BLaER1 treated with 17β-estradiol and CSF1 and Interleukin-3, amounts not matched to agents 10 nM and 100 nM (cell line): ENCODE data around the gene ZNF469.

Source experiments
- H3K27ac ChIP-seq, 11 experiments: shearing (Covaris generic); formaldehyde crosslinking; 2 replicates each; pipeline ENCODE4 v1.8.1; 2022
- H3K27me3 ChIP-seq, 11 experiments: shearing (Covaris generic); formaldehyde crosslinking; 2 replicates each; pipeline ENCODE4 v1.8.1; 2022
- H3K36me3 ChIP-seq, 11 experiments: shearing (Covaris generic); formaldehyde crosslinking; 2 replicates each; pipeline ENCODE4 v1.8.1; 2022
- H3K4me1 ChIP-seq, 10 experiments: shearing (Covaris generic); formaldehyde crosslinking; 2 replicates each; pipeline ENCODE4 v1.8.1; 2022
- H3K4me2 ChIP-seq, 11 experiments: shearing (Covaris generic); formaldehyde crosslinking; 2 replicates each; pipeline ENCODE4 v1.8.1; 2022
- H3K4me3 ChIP-seq, 10 experiments: shearing (Covaris generic); formaldehyde crosslinking; 2 replicates each; pipeline ENCODE4 v1.8.1; 2022
- H3K9ac ChIP-seq, 11 experiments: shearing (Covaris generic); formaldehyde crosslinking; 2 replicates each; pipeline ENCODE4 v1.8.1; 2022
- H3K9me3 ChIP-seq, 11 experiments: shearing (Covaris generic); formaldehyde crosslinking; replicated peaks in 1 of 11; 2 replicates each; pipeline ENCODE4 v1.8.1; 2022
- H4K20me1 ChIP-seq, 11 experiments: shearing (Covaris generic); formaldehyde crosslinking; 2 replicates each; pipeline ENCODE4 v1.8.1; 2022
- Cebpa-rat ChIP-seq, 11 experiments: shearing (Covaris generic); IDR thresholded peaks; 2 replicates each; pipeline ENCODE4 v1.8.1; 2022

The ZNF469 gene

DNA sequence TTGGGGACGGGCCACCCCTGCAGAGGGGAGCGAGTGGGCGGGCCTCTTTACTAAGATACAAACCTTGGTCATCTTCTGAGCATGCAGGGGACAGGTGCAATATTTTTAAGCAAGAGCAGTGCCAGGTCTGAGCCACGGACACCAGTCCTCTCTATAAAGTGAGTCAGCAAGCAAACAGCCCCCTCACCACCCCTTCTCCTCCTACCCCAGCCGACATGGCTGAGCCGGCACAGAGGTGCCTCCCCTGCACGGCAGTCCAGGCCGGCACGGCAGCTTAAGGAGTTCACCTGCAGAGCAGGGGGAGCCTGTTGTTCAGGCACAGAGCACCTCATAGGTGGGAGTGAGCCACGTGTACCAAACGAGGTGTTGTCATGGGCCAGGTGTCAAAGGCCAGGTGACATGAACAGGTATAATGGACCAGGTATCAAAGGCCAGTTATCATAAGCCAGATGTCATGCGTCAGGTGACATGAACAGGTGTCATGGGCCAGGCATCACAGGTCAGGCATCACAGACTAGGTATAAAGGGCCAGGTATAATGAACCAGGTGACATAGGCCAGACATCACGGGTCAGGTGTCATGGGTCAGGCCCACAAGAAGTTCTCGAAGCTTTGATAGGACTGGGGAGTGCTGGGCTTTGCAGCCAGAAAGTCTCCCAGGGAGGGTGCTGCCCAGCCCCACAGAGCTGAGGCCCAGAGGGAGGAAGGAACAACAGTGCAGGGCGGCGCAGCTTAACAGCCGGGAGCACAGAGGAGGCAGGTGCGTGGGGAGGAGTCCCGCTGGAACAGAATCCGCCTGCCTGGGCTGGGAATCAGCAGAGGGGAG, 42.6 kb upstream of the ZNF469 start:
- peak overlapping the region in 1 of 11 experiments; percentile 25; a peak in 2 of 22 replicates for H3K4me2 ChIP-seq
- no peak overlapping the region for H3K9ac ChIP-seq
- TF ChIP-seq Cebpa-rat (IDR thresholded peaks at IDR 0.05) = no peak
- H3K4me3 ChIP-seq = no peak overlapping the region
- no peaks in the 10 kb centered on the region for H3K36me3 ChIP-seq
- no peaks in the 10 kb centered on the region for H3K27me3 ChIP-seq
- peaks cover 0 to 7% (median 0%) of the 10 kb centered on the region in 10 experiments; a peak in 4 of 20 replicates for H3K4me1 ChIP-seq
- H3K27ac ChIP-seq = no peak overlapping the region
- H4K20me1 ChIP-seq = 0 out of 22 replicates have a peak, but pooled peaks cover 0 to 6% (median 0%) of the 10 kb centered on the region in 11 experiments
- H3K9me3 ChIP-seq = peaks cover 0 to 16% (median 6%) of the 10 kb centered on the region in 11 experiments; a peak in 9 of 22 replicates

DNA sequence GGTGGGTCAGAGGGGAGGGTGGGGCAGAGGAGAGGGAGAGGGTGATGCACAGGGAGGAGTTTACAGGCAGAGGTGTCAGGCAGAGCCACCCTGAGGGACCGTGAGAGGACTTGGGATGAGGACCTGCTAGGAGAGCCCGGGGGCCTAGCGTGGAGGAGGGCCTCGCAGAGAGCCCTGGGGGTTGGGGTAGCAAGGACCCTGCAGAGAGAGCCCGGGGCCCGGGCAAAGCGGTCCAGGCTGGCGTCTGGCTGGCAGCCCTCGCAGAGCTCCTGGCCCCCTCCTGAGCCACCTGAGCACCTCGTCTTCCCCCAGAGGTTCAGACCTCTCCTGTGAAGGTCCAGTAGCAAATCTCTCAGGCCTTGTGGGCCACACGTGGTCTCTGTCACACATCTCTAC, 42.0 kb upstream of the ZNF469 start:
- Histone ChIP-seq H3K36me3 (no peaks in the 10 kb centered on the region), H3K9ac (no peak overlapping the region), H3K4me3 (no peak overlapping the region), H3K4me1 (peaks cover 0 to 7% (median 0%) of the 10 kb centered on the region in 10 experiments; a peak in 4 of 20 replicates), H3K9me3 (peaks cover 0 to 16% (median 6%) of the 10 kb centered on the region in 11 experiments; a peak in 9 of 22 replicates), H4K20me1 (0 out of 22 replicates have a peak, but pooled peaks cover 0 to 6% (median 0%) of the 10 kb centered on the region in 11 experiments), H3K27me3 (no peaks in the 10 kb centered on the region), H3K4me2 (no peak overlapping the region; a peak in 2 of 22 replicates), H3K27ac (no peak overlapping the region)
- TF ChIP-seq Cebpa-rat (IDR thresholded peaks at IDR 0.05) = no peak

DNA sequence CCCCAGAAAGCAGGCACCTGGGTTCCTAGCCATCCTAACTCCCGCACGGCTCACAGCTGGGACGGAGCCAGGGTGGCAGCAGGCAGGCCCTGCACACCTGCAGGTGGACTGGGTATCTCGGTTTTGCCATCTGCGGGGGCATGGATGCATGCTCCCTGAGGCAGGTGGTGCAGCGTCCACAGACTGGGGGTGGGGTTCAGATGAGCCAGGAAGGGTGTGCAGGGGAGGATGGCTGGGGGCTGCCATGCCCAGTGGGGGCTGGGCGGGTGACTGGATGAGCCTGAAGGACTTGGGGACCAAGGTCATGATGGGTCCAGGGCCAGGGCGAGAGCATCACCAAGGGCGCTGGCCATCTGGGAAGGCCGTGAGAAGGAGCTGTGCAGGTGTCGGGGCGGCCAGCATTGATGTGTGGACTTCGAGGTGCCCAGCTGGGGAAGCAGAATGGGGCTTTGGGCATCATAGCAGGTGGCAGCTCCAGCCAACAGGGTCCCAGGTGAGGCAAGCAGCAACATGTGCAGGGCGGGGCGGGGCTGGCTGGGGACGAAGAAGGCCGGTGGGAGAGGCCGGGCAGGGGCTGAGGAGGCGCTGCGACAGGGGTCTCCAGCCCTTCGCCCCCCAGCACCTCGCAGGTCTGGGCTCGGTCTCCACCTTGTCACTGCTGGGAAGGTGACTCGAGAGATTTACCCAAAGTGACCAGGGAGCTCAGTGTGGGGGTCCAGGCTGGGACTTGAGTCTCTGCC, 41.0 kb upstream of the ZNF469 start:
- Histone ChIP-seq H3K4me3 (no peak overlapping the region), H3K4me1 (peaks cover 0 to 9% (median 2%) of the 10 kb centered on the region in 10 experiments; a peak in 10 of 20 replicates), H3K36me3 (no peaks in the 10 kb centered on the region), H3K27me3 (no peaks in the 10 kb centered on the region), H3K9me3 (peaks cover 0 to 11% (median under 1%) of the 10 kb centered on the region in 11 experiments; a peak in 8 of 22 replicates), H3K9ac (no peak overlapping the region), H3K27ac (no peak overlapping the region), H3K4me2 (no peak overlapping the region; a peak in 1 of 22 replicates), H4K20me1 (0 out of 22 replicates have a peak, but pooled peaks cover 0 to 6% (median 0%) of the 10 kb centered on the region in 11 experiments)
- no peak for TF ChIP-seq Cebpa-rat (IDR thresholded peaks at IDR 0.05)

GRCh38 chr16:88342491-88342890, 40.3 kb upstream of the ZNF469 start:
- Histone ChIP-seq H3K36me3 (no peaks in the 10 kb centered on the region), H3K4me2 (no peak overlapping the region), H4K20me1 (0 out of 22 replicates have a peak, but pooled peaks cover 0 to 6% (median 0%) of the 10 kb centered on the region in 11 experiments), H3K4me1 (peaks cover 0 to 17% (median 9%) of the 10 kb centered on the region in 10 experiments; a peak in 16 of 20 replicates), H3K27me3 (no peaks in the 10 kb centered on the region), H3K27ac (no peak overlapping the region), H3K4me3 (no peak overlapping the region), H3K9me3 (peaks cover 0 to 11% (median 0%) of the 10 kb centered on the region in 11 experiments; a peak in 6 of 22 replicates), H3K9ac (no peak overlapping the region)
- no peak for TF ChIP-seq Cebpa-rat (IDR thresholded peaks at IDR 0.05)

GRCh38 chr16:88343271-88343791, 39.4 kb upstream of the ZNF469 start:
- Histone ChIP-seq H3K9ac (no peak overlapping the region), H3K36me3 (no peaks in the 10 kb centered on the region), H3K27me3 (no peaks in the 10 kb centered on the region), H4K20me1 (0 out of 22 replicates have a peak, but pooled peaks cover 0 to 7% (median 0%) of the 10 kb centered on the region in 11 experiments), H3K4me1 (peaks cover 7 to 25% (median 17%) of the 10 kb centered on the region in 10 experiments), H3K9me3 (peaks cover 0 to 11% (median 0%) of the 10 kb centered on the region in 11 experiments; a peak in 6 of 22 replicates), H3K27ac (no peak overlapping the region), H3K4me3 (no peak overlapping the region), H3K4me2 (no peak overlapping the region)
- no peak for TF ChIP-seq Cebpa-rat (IDR thresholded peaks at IDR 0.05)

- Histone ChIP-seq H3K36me3 (no peaks in the 10 kb centered on the region), H4K20me1 (peaks cover 0 to 11% (median 0%) of the 10 kb centered on the region in 11 experiments; a peak in 1 of 22 replicates), H3K27me3 (no peaks in the 10 kb centered on the region), H3K4me3 (no peak overlapping the region), H3K9ac (no peak overlapping the region), H3K4me2 (no peak overlapping the region), H3K9me3 (peaks cover 0 to 11% (median 0%) of the 10 kb centered on the region in 11 experiments; a peak in 6 of 22 replicates), H3K27ac (no peak overlapping the region), H3K4me1 (peaks cover 11 to 37% (median 27%) of the 10 kb centered on the region in 10 experiments)
- TF ChIP-seq Cebpa-rat (IDR thresholded peaks at IDR 0.05) = no peak
Observed at GRCh38 chr16:88344411-88345030, 38.2 kb upstream of the ZNF469 start.

GRCh38 chr16:88345031-88345720, 37.6 kb upstream of the ZNF469 start:
- Histone ChIP-seq H3K27me3 (no peaks in the 10 kb centered on the region), H3K4me2 (no peak overlapping the region), H3K9me3 (peaks cover 0 to 11% (median 0%) of the 10 kb centered on the region in 11 experiments; a peak in 6 of 22 replicates), H3K9ac (no peak overlapping the region), H4K20me1 (peaks cover 0 to 11% (median 0%) of the 10 kb centered on the region in 11 experiments; a peak in 1 of 22 replicates), H3K4me3 (no peak overlapping the region), H3K4me1 (peaks cover 11 to 35% (median 27%) of the 10 kb centered on the region in 10 experiments), H3K27ac (no peak overlapping the region), H3K36me3 (no peaks in the 10 kb centered on the region)
- no peak for TF ChIP-seq Cebpa-rat (IDR thresholded peaks at IDR 0.05)
